ENCODE results near the gene MSI1. TPM values are rescaled to one million over a fixed set of nuclear protein-coding genes. Genes with fewer than 3 reads are reported as not detected.

Gene MSI1
- total and polyA plus RNA-seq, 2 of the 13 experiments (the other 11 are each of a cell fraction or from before 2014, with no cell fraction given): 0.09 to 0.46 TPM

- TF ChIP-seq ZNF646 (CRISPR knock-in tag; IDR thresholded peaks at IDR 0.05): no peak
- no peak for TF ChIP-seq YEATS2 (CRISPR knock-in tag; IDR thresholded peaks at IDR 0.05; ENCODE audit: borderline replicate concordance)
Measured at GRCh38 chr12:120364487-120364886, 4.5 kb downstream of the MSI1 start (continued).

GRCh38 chr12:120363274-120363855 is 5.6 kb downstream of the MSI1 start:
- Histone ChIP-seq H3K9me3 (ENCODE audit: low read length) (no peaks in the 10 kb centered on the region), H3K79me2 (ENCODE audit: insufficient read depth, low read length) (no peaks in the 10 kb centered on the region), H4K20me1 (ENCODE audit: insufficient read depth, low read length) (no peaks in the 10 kb centered on the region), H3K4me1 (ENCODE audit: insufficient read depth, low read length) (peaks cover 35% of the 10 kb centered on the region), H3K27me3 (ENCODE audit: control insufficient read depth in 1 of 2, insufficient read depth in 2 of 2, low read length in 2 of 2) (peaks cover 4 to 13% of the 10 kb centered on the region in 2 experiments), H3K27ac (ENCODE audit: extremely low read length, insufficient read depth, low read length) (no peak overlapping the region), H3K36me3 (replicated peaks in 1 of 2; ENCODE audit: control insufficient read depth in 1 of 2, insufficient read depth in 2 of 2, low read length in 2 of 2) (no peaks in the 10 kb centered on the region), H3K9ac (ENCODE audit: insufficient read depth, low read depth, low read length) (no peak overlapping the region), H3K4me3 (replicated peaks in 1 of 3; ENCODE audit: insufficient read depth in 1 of 3, low read depth in 2 of 3, low read length in 3 of 3) (no peak overlapping the region), H3K4me2 (ENCODE audit: low read depth, low read length) (no peak overlapping the region), H2AFZ (ENCODE audit: low read length) (no peak overlapping the region)
- no TSS peak for BruUV-seq (replicated peaks)
- intact Hi-C loops (cut with micrococcal nuclease; ENCODE audit: unreplicated experiment) (no loop called here), in situ Hi-C loops (cut with HindIII; ENCODE audit: extremely low pct_ligation_motif_present, low pct_unique_long_range_greater_than_20kb) (no loop called here)
- no peak for FAIRE-seq
- CTCF ChIA-PET (ENCODE audit: low intra/inter-chr PET ratio, low total read pairs): no interaction called here
- no peak for DNase-seq (ENCODE audit: low spot score)
- POLR2A ChIA-PET: no interaction called here
- ATAC-seq: no peak
- WGBS (ENCODE audit: low lambda C conversion rate): 79% methylated on average over 7 of the region's 9 CpGs
- TF ChIP-seq ZNF317 (CRISPR knock-in tag; IDR thresholded peaks at IDR 0.05) (no peak), ATF7-NPFF (CRISPR knock-in tag; IDR thresholded peaks at IDR 0.05; ENCODE audit: low read depth) (no peak), ZFP37 (CRISPR knock-in tag; IDR thresholded peaks at IDR 0.05; ENCODE audit: borderline replicate concordance) (no peak), SIN3B (IDR thresholded peaks at IDR 0.05; ENCODE audit: low read length) (no peak), ZNF512 (CRISPR knock-in tag; IDR thresholded peaks at IDR 0.05) (no peak)
